Activated naive CD4-positive, alpha-beta T cell treated with anti-CD3 and anti-CD28 coated beads for 36 hours (primary cell): ENCODE data around the gene SLC6A5. TPM values are rescaled to one million over a fixed set of nuclear protein-coding genes. Genes with fewer than 3 reads are reported as not detected.

Source experiments
- CTCF ChIA-PET: fragments of 350-600 bp; sonication (Branson Sonifier 250); formaldehyde crosslinking; loops from one replicate; lab custom pipeline; 2021; ENCODE audit warnings: antibody characterized with exemption; lab: Charles Lee
- DNase-seq: peaks from one replicate; pipeline ENCODE4 v3.0.0-alpha.2; 2020
- H3K27ac Mint-ChIP-seq: one replicate; pipeline ENCODE4 v1.8.0; 2021; ENCODE audit warnings: mild to moderate bottlenecking, mixed read lengths
- H3K27me3 Mint-ChIP-seq: one replicate; pipeline ENCODE4 v1.8.0; 2021; ENCODE audit warnings: low read depth, mixed read lengths
- H3K36me3 Mint-ChIP-seq: one replicate; pipeline ENCODE4 v1.8.0; 2021; ENCODE audit warnings: low read depth, mixed read lengths
- H3K4me1 Mint-ChIP-seq: one replicate; pipeline ENCODE4 v1.8.0; 2021; ENCODE audit warnings: low read depth, mixed read lengths
- H3K4me3 Mint-ChIP-seq: one replicate; pipeline ENCODE4 v1.8.0; 2021; ENCODE audit warnings: mild to moderate bottlenecking, moderate library complexity, mixed read lengths
- H3K9me3 Mint-ChIP-seq: one replicate; pipeline ENCODE4 v1.8.0; 2021; ENCODE audit warnings: mixed read lengths
- intact Hi-C: fragments of 100-400 bp; cut with micrococcal nuclease; formaldehyde crosslinking; loops from one replicate; pipeline ENCODE4 v1.15.1; 2023
- total RNA-seq, 2 experiments: library from RNA; stranded (reverse); gene quantifications; one replicate each; pipeline ENCODE4 v1.2.3, GENCODE V29; 2021

The SLC6A5 gene
- total RNA-seq, 2 experiments from 2014 or later = not detected

- DNase-seq = no peak
- Mint-ChIP-seq H3K4me3 (no peak overlapping the region), H3K9me3 (no peaks in the 10 kb centered on the region), H3K4me1 (no peaks in the 10 kb centered on the region), H3K36me3 (no peaks in the 10 kb centered on the region), H3K27ac (no peak overlapping the region), H3K27me3 (peaks cover 20% of the 10 kb centered on the region)
- intact Hi-C loops = loop anchor here (10.0 kb wide), 1 partner anchor 507 kb away; no protein-coding TSS in a partner anchor
- CTCF ChIA-PET = no interaction called here
These were observed 62.4 kb downstream of the SLC6A5 start for GRCh38 chr11:20661850-20662249.

DNA sequence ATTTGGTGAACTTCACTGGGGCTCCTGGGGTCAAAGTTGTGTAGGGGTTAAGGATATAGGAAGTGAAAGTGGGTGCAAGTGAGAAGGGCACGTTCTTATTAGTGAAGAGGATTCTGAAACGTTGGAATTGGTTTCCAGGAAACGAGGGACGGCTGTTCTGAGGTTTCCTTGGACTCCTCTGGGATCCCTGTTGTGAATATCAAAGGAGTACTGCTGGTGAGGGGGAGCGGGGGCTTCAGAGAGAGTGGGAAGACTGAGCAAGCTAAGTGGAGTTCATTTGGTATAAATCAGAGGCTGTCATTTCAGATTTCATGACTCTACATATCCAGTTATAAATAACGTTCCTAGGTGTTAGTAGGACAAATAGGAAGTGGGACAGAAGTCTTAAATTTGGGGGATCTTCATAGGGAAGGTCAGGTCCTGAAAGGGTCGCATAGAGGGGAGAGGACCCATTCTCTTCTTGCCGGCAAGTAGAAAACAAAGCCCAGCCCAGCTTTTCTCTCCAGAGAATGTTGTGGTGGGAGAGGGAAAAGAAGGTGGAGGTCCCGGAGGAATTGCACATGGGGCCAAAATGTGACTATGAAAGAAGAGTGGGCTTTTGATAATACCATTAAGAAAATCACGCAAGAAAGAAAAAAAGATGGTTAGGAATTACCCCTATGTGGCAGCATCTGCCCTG, 68.9 kb downstream of the SLC6A5 start:
- Mint-ChIP-seq H3K27me3 (peaks cover 67% of the 10 kb centered on the region), H3K9me3 (no peaks in the 10 kb centered on the region), H3K36me3 (no peaks in the 10 kb centered on the region), H3K4me3 (no peak overlapping the region), H3K27ac (no peak overlapping the region), H3K4me1 (peaks cover 12% of the 10 kb centered on the region)
- no peak for DNase-seq
- intact Hi-C loops = loop anchor here (10.0 kb wide), 1 partner anchor 513 kb away; no protein-coding TSS in a partner anchor
- CTCF ChIA-PET = interaction anchor here (0.7 to 0.9 kb wide), 2 partner anchors 20 to 53 kb away, joined by 3 to 6 read pairs; no protein-coding TSS in a partner anchor

GRCh38 chr11:20668844-20669819, 69.7 kb downstream of the SLC6A5 start, which contains the start of gene NELL1:
Gene NELL1 (plus strand): TSS chr11:20669586.
- H3K4me3 Mint-ChIP-seq = no peak within 1 kb of the TSS
- intact Hi-C loops = loop anchor here (10.0 kb wide), 1 partner anchor 514 kb away; no protein-coding TSS in a partner anchor
- CTCF ChIA-PET = no interaction called here
- peaks cover 67% of the 10 kb centered on the region for H3K27me3 Mint-ChIP-seq
- H3K4me1 Mint-ChIP-seq = peaks cover 12% of the 10 kb centered on the region
- H3K36me3 Mint-ChIP-seq = no peaks in the 10 kb centered on the region
- H3K9me3 Mint-ChIP-seq = no peaks in the 10 kb centered on the region
- DNase-seq = no peak
- H3K27ac Mint-ChIP-seq = no peak within 1 kb of the TSS

DNA sequence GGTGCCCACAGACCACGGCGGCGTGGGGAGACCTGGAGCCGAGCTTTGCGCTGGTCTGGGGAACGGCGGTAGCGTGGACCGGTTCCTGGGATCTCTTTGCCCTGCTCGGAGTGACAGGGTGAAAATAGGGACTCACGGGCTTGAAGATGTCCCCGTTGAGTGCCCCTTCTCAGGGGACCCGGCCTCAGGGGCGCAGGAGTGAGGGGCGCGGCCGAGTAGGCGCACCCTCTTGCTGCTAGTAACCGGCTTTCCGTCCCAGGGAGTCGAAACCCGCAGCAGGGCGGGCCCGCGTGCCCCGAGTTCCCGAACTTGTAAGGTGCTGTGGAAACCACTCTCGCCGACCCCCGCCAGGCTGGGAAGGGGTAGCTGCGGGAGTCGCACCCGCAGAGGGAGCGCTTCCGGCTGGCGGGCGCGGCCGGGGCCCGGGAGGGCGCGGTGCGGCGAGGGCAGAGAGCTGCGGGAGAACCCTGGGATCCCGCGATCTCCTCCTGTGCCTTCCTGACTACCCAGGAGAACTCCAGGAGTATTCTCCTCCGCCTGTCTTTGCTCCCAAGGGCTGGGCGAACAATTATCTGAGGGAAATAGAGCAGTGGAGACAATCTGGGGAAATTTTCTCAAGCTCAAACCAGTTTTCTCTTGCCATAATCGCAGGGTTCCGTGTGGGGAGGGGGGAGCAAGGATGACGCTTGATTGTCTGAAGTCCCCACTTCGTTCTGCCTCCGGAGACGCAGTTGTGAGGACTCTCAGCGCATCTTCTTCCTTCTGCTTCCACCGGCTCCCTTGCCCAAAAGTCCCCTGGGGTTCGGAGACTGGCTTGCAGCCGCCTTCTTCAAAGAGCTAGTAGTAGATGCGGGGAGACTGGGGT, 70.6 kb downstream of the SLC6A5 start:
- no peaks in the 10 kb centered on the region for H3K9me3 Mint-ChIP-seq
- H3K27me3 Mint-ChIP-seq = peaks cover 71% of the 10 kb centered on the region
- H3K27ac Mint-ChIP-seq = no peak overlapping the region
- H3K36me3 Mint-ChIP-seq = no peaks in the 10 kb centered on the region
- DNase-seq = no peak
- H3K4me3 Mint-ChIP-seq = no peak overlapping the region
- H3K4me1 Mint-ChIP-seq = peaks cover 12% of the 10 kb centered on the region
- CTCF ChIA-PET = interaction anchor here (1.2 to 4.1 kb wide), 3 partner anchors 14 to 21 kb away, joined by 4 to 22 read pairs (median 7); no protein-coding TSS in a partner anchor
- intact Hi-C loops = loop anchor here (10.0 kb wide), 2 partner anchors 205 to 515 kb away; no protein-coding TSS in a partner anchor

GRCh38 chr11:20670932-20671403, 71.6 kb downstream of the SLC6A5 start:
- Mint-ChIP-seq H3K36me3 (no peaks in the 10 kb centered on the region), H3K9me3 (no peaks in the 10 kb centered on the region), H3K27me3 (peaks cover 69% of the 10 kb centered on the region), H3K4me3 (no peak overlapping the region), H3K4me1 (peaks cover 12% of the 10 kb centered on the region), H3K27ac (no peak overlapping the region)
- DNase-seq = no peak
- intact Hi-C loops = loop anchor here (10.0 kb wide), 1 partner anchor 204 kb away; no protein-coding TSS in a partner anchor
- CTCF ChIA-PET = interaction anchor here (1.1 to 4.1 kb wide), 4 partner anchors 14 to 27 kb away, joined by 3 to 22 read pairs (median 6); no protein-coding TSS in a partner anchor

DNA sequence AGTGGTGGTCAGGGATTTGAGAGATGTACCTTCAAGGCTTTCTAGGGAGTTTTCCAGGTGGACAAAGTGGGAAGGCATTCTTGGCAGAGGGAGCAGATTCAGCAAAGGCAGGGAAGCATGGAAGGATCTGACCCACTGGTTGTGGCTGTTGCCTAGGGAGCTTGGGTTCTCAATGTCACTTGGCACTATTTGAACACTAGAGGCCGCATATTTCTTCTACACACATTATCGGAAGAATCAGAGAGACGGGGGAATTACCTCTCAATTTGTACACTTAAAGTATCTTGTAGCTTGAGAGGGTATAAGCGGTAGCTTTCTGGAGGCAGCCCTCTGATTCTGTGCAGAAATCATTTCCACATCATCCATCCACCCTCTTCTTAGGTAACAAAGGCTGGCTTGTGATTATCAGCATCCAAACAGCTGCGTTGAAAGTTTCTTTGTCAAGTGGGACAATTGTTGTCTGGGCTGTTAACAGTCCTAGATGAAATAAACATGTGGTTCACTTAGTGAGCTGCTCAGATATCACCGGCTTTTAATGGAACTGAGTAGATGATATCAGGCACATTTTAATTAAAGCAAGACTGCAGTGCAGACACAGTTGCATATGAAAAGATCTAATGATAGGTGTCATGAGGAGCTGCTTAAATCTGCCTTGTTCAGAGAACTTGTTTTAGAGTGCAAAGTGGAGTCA, 72.6 kb downstream of the SLC6A5 start:
- CTCF ChIA-PET = interaction anchor here (0.6 to 4.1 kb wide), 8 partner anchors 13 to 74 kb away, joined by 3 to 22 read pairs (median 4); no protein-coding TSS in a partner anchor
- no peak overlapping the region for H3K4me3 Mint-ChIP-seq
- no peak for DNase-seq
- H3K36me3 Mint-ChIP-seq = no peaks in the 10 kb centered on the region
- H3K27ac Mint-ChIP-seq = no peak overlapping the region
- H3K9me3 Mint-ChIP-seq = no peaks in the 10 kb centered on the region
- H3K27me3 Mint-ChIP-seq = peaks cover 66% of the 10 kb centered on the region
- peaks cover 12% of the 10 kb centered on the region for H3K4me1 Mint-ChIP-seq
- intact Hi-C loops = loop anchor here (1.0 to 10.0 kb wide), 3 partner anchors 24 to 543 kb away; no protein-coding TSS in a partner anchor

DNA sequence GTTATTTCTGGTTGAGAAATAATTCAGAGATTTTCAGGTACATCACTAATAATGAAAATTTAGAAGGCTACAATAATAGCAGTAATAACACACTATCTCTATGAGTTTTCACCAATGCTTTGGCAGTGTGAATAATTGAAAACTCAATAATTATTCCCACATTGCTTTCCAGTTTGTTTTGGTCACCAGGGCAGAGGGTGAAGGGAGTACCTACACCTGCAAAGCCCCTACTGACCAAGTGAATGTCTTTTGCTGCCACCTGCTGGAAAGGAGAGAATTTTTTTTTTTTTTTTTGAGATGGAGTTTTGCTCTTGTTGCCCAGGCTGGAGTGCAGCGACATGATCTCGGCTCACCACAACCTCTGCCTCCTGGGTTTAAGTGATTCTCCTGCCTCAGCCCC, 73.2 kb downstream of the SLC6A5 start:
- Mint-ChIP-seq H3K4me3 (no peak overlapping the region), H3K36me3 (no peaks in the 10 kb centered on the region), H3K4me1 (peaks cover 12% of the 10 kb centered on the region), H3K27me3 (peaks cover 61% of the 10 kb centered on the region), H3K9me3 (no peaks in the 10 kb centered on the region), H3K27ac (no peak overlapping the region)
- CTCF ChIA-PET = interaction anchor here (0.6 to 4.1 kb wide), 8 partner anchors 17 to 544 kb away, joined by 3 to 22 read pairs (median 4); no protein-coding TSS in a partner anchor
- no peak for DNase-seq
- intact Hi-C loops = loop anchor here (1.0 to 10.0 kb wide), 3 partner anchors 24 to 544 kb away; no protein-coding TSS in a partner anchor

DNA sequence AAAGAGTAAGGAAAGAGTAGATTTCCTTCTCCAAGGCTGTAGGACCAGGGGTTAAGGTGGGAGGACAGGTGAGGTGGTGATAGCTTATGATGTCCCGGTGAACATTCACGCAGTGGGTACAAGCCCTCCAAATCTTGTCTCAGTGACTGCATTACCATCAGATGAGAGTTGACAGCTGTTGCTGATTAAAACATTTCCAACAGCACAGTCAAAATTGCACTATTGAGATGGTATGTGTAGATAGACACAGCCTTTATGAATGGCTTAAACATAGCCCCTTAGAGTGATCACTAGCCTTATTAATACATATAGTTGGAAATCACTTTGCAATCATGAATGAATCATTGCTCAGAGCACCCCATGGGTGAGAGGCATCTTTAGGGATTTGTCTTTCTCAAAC, 77.2 kb downstream of the SLC6A5 start:
- Mint-ChIP-seq H3K4me1 (no peaks in the 10 kb centered on the region), H3K36me3 (no peaks in the 10 kb centered on the region), H3K27me3 (peaks cover 30% of the 10 kb centered on the region), H3K27ac (no peak overlapping the region), H3K4me3 (no peak overlapping the region), H3K9me3 (no peaks in the 10 kb centered on the region)
- CTCF ChIA-PET = no interaction called here
- intact Hi-C loops = loop anchor here (10.0 kb wide), 1 partner anchor 198 kb away; no protein-coding TSS in a partner anchor
- no peak for DNase-seq

GRCh38 chr11:20688761-20689160, 89.4 kb downstream of the SLC6A5 start:
- H3K36me3 Mint-ChIP-seq = no peaks in the 10 kb centered on the region
- H3K27ac Mint-ChIP-seq = no peak overlapping the region
- H3K4me3 Mint-ChIP-seq = no peak overlapping the region
- no peaks in the 10 kb centered on the region for H3K4me1 Mint-ChIP-seq
- no peak for DNase-seq
- H3K9me3 Mint-ChIP-seq = peaks cover 2% of the 10 kb centered on the region
- CTCF ChIA-PET = no interaction called here
- intact Hi-C loops = no loop called here
- H3K27me3 Mint-ChIP-seq = peaks cover 4% of the 10 kb centered on the region

- Mint-ChIP-seq H3K27ac (no peak overlapping the region), H3K4me1 (no peaks in the 10 kb centered on the region), H3K9me3 (peaks cover 17% of the 10 kb centered on the region), H3K36me3 (no peaks in the 10 kb centered on the region), H3K27me3 (peaks cover 5% of the 10 kb centered on the region), H3K4me3 (no peak overlapping the region)
- CTCF ChIA-PET = no interaction called here
- no peak for DNase-seq
- intact Hi-C loops = no loop called here
These were observed 108.5 kb downstream of the SLC6A5 start for GRCh38 chr11:20707876-20708275.
